BLaER1 (cell line): ENCODE measurements around the gene AP3B2.

Source experiments
- H3K27ac ChIP-seq: shearing (Covaris generic); formaldehyde crosslinking; 2 replicates; pipeline ENCODE4 v1.8.1; 2022
- H3K27me3 ChIP-seq: shearing (Covaris generic); formaldehyde crosslinking; 2 replicates; pipeline ENCODE4 v1.8.1; 2022
- H3K36me3 ChIP-seq: shearing (Covaris generic); formaldehyde crosslinking; 2 replicates; pipeline ENCODE4 v1.8.1; 2022
- H3K4me1 ChIP-seq: shearing (Covaris generic); formaldehyde crosslinking; 2 replicates; pipeline ENCODE4 v1.8.1; 2022
- H3K4me2 ChIP-seq: shearing (Covaris generic); formaldehyde crosslinking; 2 replicates; pipeline ENCODE4 v1.8.1; 2022
- H3K4me3 ChIP-seq: shearing (Covaris generic); formaldehyde crosslinking; 2 replicates; pipeline ENCODE4 v1.8.1; 2022
- H3K9ac ChIP-seq: shearing (Covaris generic); formaldehyde crosslinking; 2 replicates; pipeline ENCODE4 v1.8.1; 2022
- H3K9me3 ChIP-seq: shearing (Covaris generic); formaldehyde crosslinking; 2 replicates; pipeline ENCODE4 v1.8.1; 2022
- H4K20me1 ChIP-seq: shearing (Covaris generic); formaldehyde crosslinking; 2 replicates; pipeline ENCODE4 v1.8.1; 2022
- Cebpa-rat ChIP-seq: shearing (Covaris generic); IDR thresholded peaks from 2 replicates; pipeline ENCODE4 v1.8.1; 2022

Gene AP3B2

DNA sequence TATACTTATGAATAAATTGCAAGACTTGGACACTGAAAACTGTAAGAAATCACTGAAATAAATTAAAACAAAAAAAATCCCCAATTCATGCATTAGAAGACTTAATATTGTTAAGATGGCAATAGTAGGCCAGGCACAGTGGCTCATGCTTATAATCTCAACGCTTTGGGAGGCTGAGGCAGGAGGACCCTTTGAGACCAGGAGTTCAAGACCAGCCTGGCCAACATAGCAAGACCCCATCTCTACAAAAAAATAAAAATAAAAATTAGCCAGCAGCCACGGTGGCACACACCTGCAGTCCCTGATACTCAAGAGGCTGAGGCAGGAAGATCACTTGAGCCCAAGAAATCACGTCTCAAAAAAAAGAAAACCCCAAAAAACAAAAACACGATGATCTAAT lies 98.3 kb downstream of the AP3B2 start:
- Histone ChIP-seq H3K36me3 (no peaks in the 10 kb centered on the region), H3K4me3 (no peak overlapping the region), H4K20me1 (no peaks in the 10 kb centered on the region), H3K27me3 (no peaks in the 10 kb centered on the region), H3K9me3 (no peaks in the 10 kb centered on the region), H3K27ac (no peak overlapping the region), H3K9ac (no peak overlapping the region), H3K4me2 (no peak overlapping the region), H3K4me1 (no peaks in the 10 kb centered on the region)
- no peak for TF ChIP-seq Cebpa-rat
